ENCODE measurements around the gene MKNK1. TPM values are rescaled to one million over a fixed set of nuclear protein-coding genes. Genes with fewer than 3 reads are reported as not detected.

MKNK1 gene
- total RNA-seq, 1 experiment from 2014 or later, result 40.1 TPM

DNA sequence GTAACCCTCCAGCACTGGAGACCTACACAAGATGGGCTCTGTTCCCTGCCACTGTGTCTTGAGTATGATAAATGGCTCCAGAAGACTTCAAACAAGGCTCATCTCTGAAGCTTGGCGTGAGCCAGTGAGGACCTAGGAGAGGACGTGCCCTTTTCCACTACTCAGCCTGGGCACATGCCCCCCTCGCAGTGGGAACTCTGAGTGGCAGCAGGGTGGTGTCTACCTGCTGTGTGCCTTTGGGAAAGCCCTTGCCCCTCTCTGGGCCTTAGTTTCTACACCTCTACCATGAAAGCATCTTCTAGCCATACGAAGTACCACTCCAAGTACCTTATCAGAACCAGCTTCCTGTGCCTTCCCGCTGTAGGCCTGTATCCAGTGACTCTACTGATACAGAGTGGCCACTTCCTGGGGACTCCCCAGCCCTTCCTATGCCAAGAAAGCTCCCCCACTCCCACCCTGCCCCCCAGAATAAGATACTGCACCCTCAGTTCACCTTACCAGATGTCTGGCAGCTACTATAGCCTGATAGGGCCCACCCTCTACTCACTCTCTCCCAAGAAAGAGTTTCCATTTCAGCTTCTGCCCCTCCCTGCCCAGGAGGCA is 15.7 kb upstream of the MKNK1 start:
- ChIA-PET CTCF (interaction anchor here (0.7 kb wide), 1 partner anchor 16 kb away, joined by 3 read pairs; the partner anchor contains the start of gene MKNK1), POLR2A (no interaction called here)
- Histone ChIP-seq H3K9me3 (ENCODE audit: control insufficient read depth, insufficient read depth, low read depth, low read length) (no peaks in the 10 kb centered on the region), H3K4me1 (ENCODE audit: control insufficient read depth, insufficient read depth, low read length) (peaks cover 19% of the 10 kb centered on the region), H3K36me3 (ENCODE audit: control insufficient read depth, insufficient read depth, low read length) (no peaks in the 10 kb centered on the region), H3K27me3 (ENCODE audit: control insufficient read depth, insufficient read depth, low read length) (no peaks in the 10 kb centered on the region), H3K27ac (ENCODE audit: low read length) (no peak overlapping the region), H3K4me3 (ENCODE audit: low read depth in 2 of 2, low read length in 2 of 2) (no peak overlapping the region)
- no peak for DNase-seq (ENCODE audit: low read depth, low spot score)
- ATAC-seq, result no peak
- intact Hi-C loops (cut with micrococcal nuclease; ENCODE audit: unreplicated experiment), result no loop called here
- TF ChIP-seq REST (IDR thresholded peaks at IDR 0.05; ENCODE audit: insufficient read depth in 1 of 2, low read depth in 2 of 2, low read length in 1 of 2), result no peak
- no peak for TF ChIP-seq TCF7L2 (IDR thresholded peaks at IDR 0.05; ENCODE audit: low read depth, low read length)
- TF ChIP-seq CTCF (IDR thresholded peaks at IDR 0.05), result no peak
- TF ChIP-seq POLR2AphosphoS5 (IDR thresholded peaks at IDR 0.05; ENCODE audit: low read depth, low read length), result no peak
- TF ChIP-seq SIN3A (IDR thresholded peaks at IDR 0.05; ENCODE audit: borderline replicate concordance, insufficient read depth, low read depth, low read length), result no peak
- in situ Hi-C loops (cut with HindIII; ENCODE audit: low pct_unique_long_range_greater_than_20kb, low sequenced_read_pairs), result no loop called here
- BruUV-seq (replicated peaks), result no TSS peak

DNA sequence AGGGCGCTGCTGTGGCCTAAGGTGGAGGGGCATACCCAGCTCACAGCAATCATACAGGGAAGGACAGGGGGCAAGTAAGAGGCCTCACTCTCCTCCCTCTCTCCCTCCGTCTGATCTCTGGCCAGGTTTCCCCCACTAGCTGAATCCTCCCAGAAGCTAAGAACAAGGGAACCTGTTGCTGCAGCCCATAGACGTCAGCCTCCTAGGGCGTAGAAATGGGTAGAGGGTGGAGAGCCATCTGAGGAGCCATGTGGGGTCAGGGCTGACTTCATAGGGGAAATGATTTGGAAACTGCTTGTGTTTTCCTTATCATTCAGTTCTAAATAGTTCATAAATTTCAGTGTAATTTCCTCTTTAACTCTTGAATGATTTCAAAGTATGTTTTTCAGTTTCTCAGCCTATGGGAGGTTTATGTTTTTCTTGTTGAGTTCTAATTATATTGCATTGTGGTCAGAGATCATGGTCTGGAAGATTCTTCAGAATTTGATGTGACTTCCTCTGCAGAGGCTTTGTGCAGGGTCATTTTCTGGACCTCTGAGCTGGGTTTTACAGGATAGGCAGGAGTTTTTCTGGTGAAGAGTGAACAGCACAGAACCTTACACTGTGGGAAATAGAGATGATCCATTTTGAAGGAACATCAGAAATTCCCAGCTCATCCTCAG is 14.8 kb upstream of the MKNK1 start:
- Histone ChIP-seq H3K4me3 (ENCODE audit: low read depth in 2 of 2, low read length in 2 of 2) (no peak overlapping the region), H3K9me3 (ENCODE audit: control insufficient read depth, insufficient read depth, low read depth, low read length) (no peaks in the 10 kb centered on the region), H3K27me3 (ENCODE audit: control insufficient read depth, insufficient read depth, low read length) (no peaks in the 10 kb centered on the region), H3K36me3 (ENCODE audit: control insufficient read depth, insufficient read depth, low read length) (no peaks in the 10 kb centered on the region), H3K27ac (ENCODE audit: low read length) (no peak overlapping the region), H3K4me1 (ENCODE audit: control insufficient read depth, insufficient read depth, low read length) (peaks cover 18% of the 10 kb centered on the region)
- CTCF ChIA-PET, result interaction anchor here (0.7 kb wide), 1 partner anchor 15 kb away, joined by 3 read pairs; the partner anchor contains the start of gene MKNK1
- no TSS peak for BruUV-seq (replicated peaks)
- intact Hi-C loops (cut with micrococcal nuclease; ENCODE audit: unreplicated experiment) (no loop called here), in situ Hi-C loops (cut with HindIII; ENCODE audit: low pct_unique_long_range_greater_than_20kb, low sequenced_read_pairs) (no loop called here)
- ATAC-seq (no peak), DNase-seq (ENCODE audit: low read depth, low spot score) (no peak)
- POLR2A ChIA-PET, result no interaction called here
- TF ChIP-seq TCF7L2 (IDR thresholded peaks at IDR 0.05; ENCODE audit: low read depth, low read length), result no peak
- TF ChIP-seq SIN3A (IDR thresholded peaks at IDR 0.05; ENCODE audit: borderline replicate concordance, insufficient read depth, low read depth, low read length), result no peak
- TF ChIP-seq CTCF (IDR thresholded peaks at IDR 0.05), result no peak
- TF ChIP-seq POLR2AphosphoS5 (IDR thresholded peaks at IDR 0.05; ENCODE audit: low read depth, low read length), result no peak
